ENCODE data around the gene NMRK2.

Gene NMRK2

DNA sequence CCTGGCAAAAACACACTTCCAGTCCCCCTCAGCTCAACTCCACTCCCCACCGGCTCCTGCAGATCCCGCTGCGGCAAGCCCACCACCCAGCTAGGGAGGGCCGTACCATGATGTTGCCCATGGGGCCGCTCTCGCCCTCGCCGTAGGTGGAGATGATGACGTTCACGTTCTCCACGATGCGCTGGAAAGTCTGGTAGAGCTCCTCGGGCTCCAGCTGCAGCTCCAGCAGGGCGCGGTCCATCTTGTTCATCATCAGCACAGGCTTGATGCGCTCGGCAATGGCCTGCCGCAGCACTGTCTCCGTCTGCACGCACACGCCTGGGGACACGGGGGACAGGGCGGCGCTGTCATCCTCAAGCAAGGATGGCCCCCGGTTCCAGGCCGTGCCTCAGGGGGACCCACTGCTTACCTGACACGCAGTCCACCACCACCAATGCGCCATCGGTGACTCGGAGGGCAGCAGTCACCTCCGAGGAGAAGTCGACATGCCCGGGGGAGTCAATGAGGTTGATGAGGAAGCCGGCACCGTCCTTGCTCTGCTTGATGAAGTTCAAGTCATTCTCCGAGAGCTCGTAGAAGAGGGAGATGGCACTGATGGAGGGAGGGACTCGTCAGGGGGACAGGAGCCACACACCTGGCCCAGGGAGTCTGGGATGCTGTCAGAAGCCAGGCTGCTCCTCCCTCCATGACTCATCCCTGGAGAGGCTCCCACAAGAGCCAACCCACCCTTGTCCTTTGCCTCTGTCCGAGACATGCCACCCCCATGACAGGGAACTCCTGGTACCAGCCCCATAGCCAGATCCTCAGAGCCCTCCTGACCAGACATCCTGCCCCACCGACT lies 50.1 kb downstream of the NMRK2 start:
- no peak for DNase-seq

DNA sequence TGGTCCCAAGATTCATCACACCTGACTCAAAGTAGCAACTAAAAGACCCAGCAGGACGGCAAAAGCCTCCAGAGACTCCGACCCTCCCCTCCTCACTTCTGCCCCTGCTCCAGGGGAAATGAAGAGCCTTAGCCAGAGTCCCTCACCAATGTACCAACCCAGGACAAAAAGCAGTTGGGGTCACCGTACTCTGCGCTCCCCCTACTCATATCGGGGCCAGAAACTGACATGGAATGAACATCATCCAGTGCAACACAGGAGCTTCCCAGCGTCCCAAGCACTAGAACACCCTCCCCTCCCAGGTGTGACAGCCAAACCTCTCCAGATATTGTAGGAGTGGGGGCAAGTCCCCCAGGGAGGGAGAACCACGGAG lies 50.7 kb downstream of the NMRK2 start:
- no peak for DNase-seq

DNA sequence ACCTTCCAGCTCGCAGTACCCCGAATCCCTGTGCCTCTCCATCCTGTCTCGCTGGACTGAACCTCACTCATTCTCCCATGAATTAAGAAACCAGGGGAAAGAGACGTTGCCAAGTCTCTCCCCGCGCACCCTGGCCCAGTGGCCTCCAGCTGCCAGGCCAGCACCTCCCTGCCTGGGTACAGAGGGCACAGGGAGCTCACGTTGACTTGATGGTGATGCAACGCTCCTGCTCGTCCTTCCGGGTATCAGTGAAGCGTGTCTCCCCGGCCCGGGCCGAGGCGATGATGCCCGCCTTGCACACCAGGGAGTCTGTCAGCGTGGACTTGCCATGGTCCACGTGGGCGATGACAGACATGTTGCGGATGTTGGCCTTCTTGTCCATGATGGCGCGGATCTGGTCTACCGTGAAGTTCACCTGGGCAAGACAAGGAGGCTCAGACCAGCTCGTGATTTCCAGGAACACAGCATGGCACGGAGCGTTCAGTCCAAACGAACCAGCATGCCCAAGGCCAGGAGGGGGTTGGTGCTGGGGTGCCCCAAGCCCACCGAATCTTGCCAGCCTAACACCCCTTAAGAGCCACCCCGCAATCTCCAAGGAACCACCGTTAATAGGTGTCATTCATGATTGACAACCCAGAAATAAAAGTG lies 51.2 kb downstream of the NMRK2 start:
- DNase-seq: no peak

DNA sequence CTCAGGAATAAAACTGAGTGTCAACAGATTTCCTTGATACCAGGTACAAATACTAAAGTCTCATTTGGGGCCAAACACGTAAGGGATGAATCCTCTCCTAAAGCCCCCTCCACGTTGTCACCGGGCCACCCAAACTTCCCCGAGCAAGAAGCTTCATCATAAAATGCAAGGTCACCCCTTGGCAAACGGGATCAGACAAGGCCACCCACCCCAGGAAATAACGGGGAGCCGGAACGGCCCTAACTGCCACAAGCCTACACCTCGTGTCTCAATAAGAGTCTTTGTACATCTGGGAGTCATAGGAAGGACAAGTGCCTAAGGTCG lies 51.7 kb downstream of the NMRK2 start:
- no peak for DNase-seq

DNA sequence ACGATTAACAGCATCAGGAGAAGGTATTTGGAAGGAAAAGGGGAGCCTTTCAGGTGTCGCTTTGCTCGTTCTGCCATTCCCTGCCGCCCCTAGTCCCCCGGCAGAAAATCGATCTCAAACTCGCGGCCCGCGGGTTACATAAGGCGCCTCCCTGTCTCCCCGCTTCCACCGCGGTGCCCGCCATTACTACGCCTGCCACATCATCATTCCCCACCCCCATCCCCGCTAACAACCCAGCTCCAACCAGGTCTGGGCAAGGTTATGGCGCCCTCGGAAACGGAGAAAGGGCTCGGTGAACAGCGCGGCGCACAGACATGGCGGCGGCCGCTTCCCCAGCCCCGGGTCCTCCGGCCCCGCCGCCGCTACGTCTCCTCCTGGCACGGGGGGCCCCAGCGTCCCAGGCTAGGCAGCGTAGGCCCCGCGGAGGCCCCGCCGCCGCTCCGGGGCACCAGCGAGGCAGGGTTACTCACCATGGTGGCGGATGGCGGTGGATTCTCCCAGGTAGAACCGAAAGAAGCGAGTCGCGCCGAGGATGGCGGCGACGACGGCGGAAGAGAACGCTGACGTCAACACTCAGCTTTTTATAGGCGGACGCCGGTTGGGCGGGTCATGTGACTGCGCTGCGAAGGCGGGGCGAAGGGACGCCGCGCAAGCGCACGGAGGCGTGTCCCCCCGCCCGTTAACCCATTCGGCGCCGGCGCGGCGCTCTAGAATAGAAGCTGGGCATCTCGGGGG lies 52.2 kb downstream of the NMRK2 start, which contains the start of gene EEF2:
Gene EEF2, minus strand, starts transcription at position 556 of the 735 bp plus-strand sequence. Its CDS starts 83 bp downstream, at position 473.
- DNase-seq: peak; percentile 87

DNA sequence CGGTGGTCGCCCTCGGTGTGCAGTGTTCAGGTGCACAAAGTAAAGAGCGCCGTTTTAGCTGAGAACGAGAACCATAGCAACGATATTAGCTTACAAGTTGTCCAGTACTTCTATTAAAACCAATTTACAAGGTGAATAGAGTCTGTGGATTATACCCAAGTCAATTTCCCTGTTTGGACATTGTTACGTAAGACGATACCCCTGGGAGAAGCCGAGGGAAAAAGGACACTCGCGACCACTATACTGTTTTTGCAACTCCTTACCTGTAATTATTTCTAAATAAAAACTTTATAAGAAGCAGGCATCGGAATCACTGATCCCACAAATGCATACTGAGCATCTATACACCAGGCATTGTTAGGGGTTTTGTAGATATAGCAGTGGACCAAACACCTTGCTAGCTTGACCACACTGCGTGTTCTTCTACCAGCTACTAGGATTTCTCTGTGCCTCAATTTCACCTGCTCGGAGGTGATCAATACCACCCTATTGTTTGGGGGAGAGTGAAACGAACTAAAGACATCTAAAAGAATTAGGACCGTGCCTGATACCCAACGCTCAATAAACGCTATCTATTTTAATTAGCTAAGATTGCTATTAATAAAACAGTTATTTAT lies 52.9 kb downstream of the NMRK2 start:
- DNase-seq: no peak

DNA sequence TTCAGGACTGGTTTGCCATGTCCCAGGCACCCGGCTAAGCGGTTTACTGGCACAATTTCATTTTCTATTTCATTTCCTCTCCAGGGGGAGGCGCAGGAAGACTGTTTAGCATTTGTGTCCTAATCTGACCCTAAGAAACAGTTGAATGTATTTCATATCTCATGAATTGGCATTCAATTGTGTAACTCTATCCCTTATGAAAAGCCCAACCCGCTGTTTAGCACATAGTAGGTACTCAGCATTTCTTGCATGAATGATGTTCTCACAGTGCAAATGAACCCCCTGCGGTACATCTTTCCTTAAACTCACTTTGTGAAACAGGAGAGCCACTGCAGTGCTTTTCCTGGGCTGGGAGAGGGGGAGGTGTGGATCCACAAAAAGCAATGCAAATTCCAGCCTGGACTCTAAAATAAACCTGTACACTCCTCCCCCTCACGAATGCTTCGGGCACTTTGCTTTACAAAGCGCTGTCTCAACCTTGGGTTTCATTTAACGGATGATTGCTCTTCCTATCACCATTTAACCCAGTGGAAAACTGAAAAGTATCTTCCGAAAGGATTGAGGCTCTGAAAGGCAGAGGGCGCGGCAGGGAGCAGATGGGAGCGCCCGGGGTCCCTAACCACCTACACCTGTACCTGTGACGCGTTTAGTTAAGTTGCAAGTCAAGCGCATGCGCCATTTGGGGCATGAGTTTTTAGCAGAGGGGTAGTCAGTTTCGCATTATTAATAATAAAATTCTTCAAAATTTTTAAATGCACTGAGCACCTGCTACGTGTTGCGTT lies 53.6 kb downstream of the NMRK2 start:
- DNase-seq: peak; percentile 83

DNA sequence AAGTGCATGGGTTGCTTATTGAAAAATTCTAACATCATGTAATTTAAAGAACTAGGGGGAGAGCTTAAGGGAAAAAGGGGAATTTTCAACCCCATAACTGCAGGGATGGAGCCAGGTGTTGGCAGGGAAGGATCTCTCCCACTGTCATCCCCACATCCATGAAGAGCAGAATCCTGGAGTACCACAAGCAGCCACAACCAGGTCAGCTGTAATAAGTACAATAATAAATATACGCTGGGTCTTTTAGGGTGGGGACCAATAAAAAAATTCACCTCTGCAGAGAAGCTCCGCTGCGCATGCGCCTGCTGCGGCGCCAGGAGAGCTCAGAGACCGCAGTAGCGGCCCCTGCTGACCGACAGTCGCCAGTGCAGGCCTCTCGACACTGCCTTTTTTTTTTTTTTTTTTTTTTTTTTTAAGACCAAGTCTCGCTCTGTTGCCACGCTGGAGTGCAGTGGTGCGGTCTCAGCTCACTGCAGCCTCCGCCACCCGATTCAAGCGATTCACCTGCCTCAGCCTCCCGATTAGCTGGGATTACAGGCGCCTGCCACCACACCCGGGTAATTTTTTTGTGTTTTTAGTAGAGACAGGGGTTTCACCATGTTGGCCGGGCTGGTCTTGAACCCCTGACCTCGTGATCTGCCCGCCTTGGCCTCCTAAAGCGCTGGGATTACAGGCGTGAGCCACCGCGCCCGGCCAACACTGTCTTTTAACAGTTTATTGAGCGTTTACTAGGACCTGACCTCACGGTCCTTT lies 54.9 kb downstream of the NMRK2 start:
- DNase-seq: peak; percentile 88

DNA sequence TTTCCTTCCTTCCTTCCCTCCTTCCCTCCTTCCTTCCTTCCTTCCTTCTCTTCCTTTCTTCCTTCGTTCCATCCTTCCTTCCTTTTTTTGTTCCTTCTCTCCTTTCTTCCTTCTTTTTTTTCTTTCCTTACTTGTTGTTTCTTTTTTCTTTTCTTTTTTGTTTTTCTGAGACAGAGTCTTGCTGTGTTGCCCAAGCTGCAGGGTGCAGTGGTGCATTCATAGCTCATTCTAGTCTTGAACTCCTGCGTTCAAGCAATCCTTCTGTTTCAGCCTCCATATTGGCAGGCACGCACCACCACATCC lies 57.9 kb downstream of the NMRK2 start:
- DNase-seq: no peak

All from NCI-H1105 treated with DMSO at 0.1 percent for 48 hours (cell line).